GM12878 (cell line): ENCODE measurements around the gene SORCS1. TPM values are rescaled to one million over a fixed set of nuclear protein-coding genes. Genes with fewer than 3 reads are reported as not detected.

Source experiments
- ATAC-seq: fragments of 200-7000 bp; cut with Tn5 transposase; 3 replicates; pipeline ENCODE4 v1.9.1; 2020; ENCODE audit warnings: mild to moderate bottlenecking, moderate library complexity
- BruUV-seq: library from RNA; stranded (reverse); fragments of 400-500 nt; replicated peaks from 2 replicates; lab custom pipeline; 2021; lab: Mats Ljungman, UMichigan
- CTCF ChIA-PET: fragments of 300-600 bp; sonication (Branson Sonifier 250); formaldehyde crosslinking; extraction: SDS; loops from one replicate; lab custom pipeline; 2021; ENCODE audit warnings: inconsistent platforms; lab: Yijun Ruan, JAX
- POLR2A ChIA-PET: fragments of 350-600 bp; formaldehyde crosslinking; extraction: SDS; loops from one replicate; lab custom pipeline; 2021; ENCODE audit warnings: inconsistent platforms; lab: Charles Lee
- RAD21 ChIA-PET: fragments of 300-600 bp; sonication (Branson Sonifier 250); formaldehyde crosslinking; loops from one replicate; lab custom pipeline; 2023; ENCODE audit warnings: antibody characterized with exemption; ENCODE audit not compliant: unreplicated experiment; lab: Charles Lee
- SMC1A ChIA-PET: fragments of 300-600 bp; sonication (Branson Sonifier 250); formaldehyde crosslinking; loops from one replicate; lab custom pipeline; 2023; ENCODE audit not compliant: unreplicated experiment, uncharacterized antibody; lab: Charles Lee
- DNase-seq: peaks from one replicate; pipeline ENCODE4 v3.0.0-alpha.2; 2011; ENCODE audit warnings: low read depth, low spot score
- FAIRE-seq: peaks from 3 replicates; lab custom pipeline; 2011; peaks lifted over from hg19 to GRCh38; lab: Jason Lieb, UNC
- H2AFZ ChIP-seq: 2 replicates; pipeline ENCODE4 v1.6.0; 2011; ENCODE audit warnings: low read depth, low read length, control low read depth; ENCODE audit not compliant: control insufficient read depth
- H3K27ac ChIP-seq: 2 replicates; pipeline ENCODE4 v1.5.1; 2011; ENCODE audit warnings: control low read depth; ENCODE audit not compliant: control insufficient read depth, insufficient read depth
- H3K27me3 ChIP-seq, 2 experiments: replicated peaks in 1 of 2; 2 replicates each; pipeline versions ENCODE4 v1.6.0 to v1.6.1; 2011; ENCODE audit warnings: low read length in 1 of 2; ENCODE audit not compliant: control insufficient read depth in 2 of 2, insufficient read depth in 2 of 2
- H3K36me3 ChIP-seq, 2 experiments: 2 replicates each; pipeline ENCODE4 v1.5.1; 2011; ENCODE audit warnings: low read length in 1 of 2; ENCODE audit not compliant: control insufficient read depth in 2 of 2, insufficient read depth in 2 of 2
- H3K4me1 ChIP-seq: 2 replicates; pipeline ENCODE4 v1.6.1; 2011; ENCODE audit warnings: mild to moderate bottlenecking, low read length, moderate library complexity, mixed read lengths; ENCODE audit not compliant: control insufficient read depth, insufficient read depth
- H3K4me2 ChIP-seq: 2 replicates; pipeline ENCODE4 v1.6.0; 2011; ENCODE audit warnings: control low read depth; ENCODE audit not compliant: control insufficient read depth, insufficient read depth
- H3K4me3 ChIP-seq: fragments of 200-600 bp; sonication (generic); 2 replicates; pipeline ENCODE4 v1.5.1; 2016
- H3K79me2 ChIP-seq: 2 replicates; pipeline ENCODE4 v1.6.0; 2011; ENCODE audit warnings: low read length; ENCODE audit not compliant: control insufficient read depth, insufficient read depth
- H3K9ac ChIP-seq: 2 replicates; pipeline ENCODE4 v1.8.0; 2011; ENCODE audit warnings: low read length, control low read depth, mixed read lengths; ENCODE audit not compliant: control insufficient read depth, insufficient read depth
- H3K9me3 ChIP-seq: replicated peaks from 3 replicates; pipeline ENCODE4 v1.5.1; 2011; ENCODE audit warnings: mild to moderate bottlenecking, low read length; ENCODE audit not compliant: control insufficient read depth, insufficient read depth
- H4K20me1 ChIP-seq: 2 replicates; pipeline ENCODE4 v1.6.0; 2011; ENCODE audit not compliant: control insufficient read depth, insufficient read depth
- BRCA1 ChIP-seq: IDR thresholded peaks from 2 replicates; pipeline ENCODE4 v1.6.1; 2011; ENCODE audit warnings: low read depth, low read length, improper control_type of control experiment
- HDGF ChIP-seq: fragments of 450-650 bp; IDR thresholded peaks from 2 replicates; pipeline ENCODE4 v1.6.1; 2016; ENCODE audit warnings: antibody characterized with exemption
- JUND ChIP-seq: IDR thresholded peaks from 2 replicates; pipeline ENCODE4 v1.6.1; 2012; ENCODE audit warnings: low read depth, mild to moderate bottlenecking, low read length, improper control_type of control experiment, moderate library complexity
- LARP7 ChIP-seq: fragments of 450-650 bp; IDR thresholded peaks from 2 replicates; pipeline ENCODE4 v1.6.1; 2017; ENCODE audit warnings: mild to moderate bottlenecking
- MTA3 ChIP-seq: IDR thresholded peaks from 2 replicates; pipeline ENCODE4 v1.6.1; 2012; ENCODE audit warnings: low read length, inconsistent platforms, borderline replicate concordance
- NR2F1 ChIP-seq: fragments of 450-650 bp; conservative IDR thresholded peaks from 2 replicates; pipeline ENCODE4 v1.6.1; 2017; ENCODE audit warnings: mild to moderate bottlenecking
- RAD51 ChIP-seq: fragments of 450-650 bp; IDR thresholded peaks from 2 replicates; pipeline ENCODE4 v1.6.1; 2016; ENCODE audit warnings: moderate library complexity, mild to moderate bottlenecking, inconsistent platforms
- SIN3A ChIP-seq: IDR thresholded peaks from 2 replicates; pipeline ENCODE4 v1.6.1; 2012; ENCODE audit warnings: low read depth, low read length, improper control_type of control experiment
- SUZ12 ChIP-seq: fragments of 200-600 bp; sonication (generic); IDR thresholded peaks from one replicate; pipeline ENCODE4 v1.6.1; 2018; ENCODE audit warnings: antibody characterized with exemption, mild to moderate bottlenecking; ENCODE audit not compliant: unreplicated experiment
- TCF12 ChIP-seq: IDR thresholded peaks from 2 replicates; pipeline ENCODE4 v1.6.1; 2011; ENCODE audit warnings: low read depth, mild to moderate bottlenecking, low read length
- ZBED1 ChIP-seq: IDR thresholded peaks from 2 replicates; pipeline ENCODE4 v1.6.1; 2016; ENCODE audit warnings: borderline replicate concordance
- ZNF207 ChIP-seq: fragments of 450-650 bp; IDR thresholded peaks from 2 replicates; pipeline ENCODE4 v1.6.1; 2014; ENCODE audit warnings: antibody characterized with exemption, mild to moderate bottlenecking, borderline replicate concordance
- in situ Hi-C: fragments of 300-500 bp; cut with MboI; formaldehyde crosslinking; loops from 9 replicates; pipeline ENCODE4 v1.14.3; 2018; ENCODE audit warnings: mixed read lengths
- intact Hi-C: fragments of 100-400 bp; cut with micrococcal nuclease; formaldehyde crosslinking; loops from one replicate; pipeline ENCODE4 v1.14.2; 2022; ENCODE audit not compliant: unreplicated experiment
- polyA plus RNA-seq, 11 experiments: library from polyadenylated mRNA; depleted of rRNA in 4 of 11; unstranded in 6 of 11; stranded (reverse) in 5 of 11; fragments of >200 nt; fragmentation: Nextera tagmentation in 4 of 11; fragmentation: Illumina TruSeq in 1 of 11; extraction: Ambion mirVana in 4 of 11; extraction: Trizol in 1 of 11; gene quantifications; 1 replicate in 1 of 11; 2 replicates in 10 of 11; pipeline versions ENCODE4 v1.2.1 to v1.2.3, GENCODE V29; 2011 to 2016; ENCODE audit warnings: inconsistent platforms in 2 of 11, missing spikeins in 2 of 11, low read depth in 1 of 11
- total RNA-seq, 4 experiments: library from RNA; depleted of rRNA in 3 of 4; stranded (reverse); fragments of >200 nt in 3 of 4; fragmentation: Illumina TruSeq in 1 of 4; extraction: Trizol in 1 of 4; gene quantifications; 2 replicates each; pipeline versions ENCODE4 v1.2.1 to v1.2.3, GENCODE V29; 2013 to 2021
- TF ChIP-seq, protein P1 (sequence below): fragments of 150-350 bp; IDR thresholded peaks from 2 replicates; pipeline ENCODE4 v1.6.1; 2014; ENCODE audit warnings: mild to moderate bottlenecking, low read depth, low read length
- TF ChIP-seq, protein P2 (sequence below): IDR thresholded peaks from 2 replicates; pipeline ENCODE4 v1.6.1; 2012; ENCODE audit warnings: mild to moderate bottlenecking, low read depth, low read length
- TF ChIP-seq, protein P3 (sequence below): IDR thresholded peaks from 2 replicates; pipeline ENCODE4 v1.6.1; 2012; ENCODE audit warnings: low read depth, low read length, improper control_type of control experiment

The SORCS1 gene
- total and polyA plus RNA-seq, 10 of the 15 experiments (the other 5 are each of a cell fraction or from before 2014, with no cell fraction given), result 0.02 to 9.6 (median 0.06) TPM; not detected in 3

DNA sequence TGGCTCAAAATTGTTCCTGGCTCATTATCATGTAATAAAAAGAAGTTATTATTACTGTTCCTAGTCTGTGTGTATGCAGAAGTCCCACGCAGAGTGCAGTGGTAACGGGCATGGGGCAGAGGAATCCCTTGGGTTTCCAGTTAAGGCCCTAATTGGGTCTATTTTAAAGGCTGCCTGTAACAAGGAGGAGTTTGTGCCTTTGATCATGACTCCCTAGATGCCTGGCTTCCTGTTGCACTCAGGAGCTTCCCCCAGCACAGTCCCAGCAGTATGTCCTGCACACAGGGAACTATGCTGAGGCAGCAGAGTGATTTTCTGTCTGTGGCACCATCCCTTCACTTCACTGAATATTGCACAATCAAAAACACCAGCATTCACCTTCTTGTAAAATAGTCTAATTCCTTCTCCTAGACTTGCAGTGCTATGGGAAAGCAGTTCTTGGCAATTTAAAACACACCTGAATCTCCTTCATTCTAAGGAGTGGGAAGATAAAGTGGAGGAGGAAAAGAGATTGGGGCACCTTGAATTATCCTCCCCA, 22.9 kb downstream of the SORCS1 start (continued):
- TF ChIP-seq SUZ12 (no peak), ZBED1 (no peak), NR2F1 (no peak), MTA3 (no peak), HDGF (no peak), RAD51 (no peak)

DNA sequence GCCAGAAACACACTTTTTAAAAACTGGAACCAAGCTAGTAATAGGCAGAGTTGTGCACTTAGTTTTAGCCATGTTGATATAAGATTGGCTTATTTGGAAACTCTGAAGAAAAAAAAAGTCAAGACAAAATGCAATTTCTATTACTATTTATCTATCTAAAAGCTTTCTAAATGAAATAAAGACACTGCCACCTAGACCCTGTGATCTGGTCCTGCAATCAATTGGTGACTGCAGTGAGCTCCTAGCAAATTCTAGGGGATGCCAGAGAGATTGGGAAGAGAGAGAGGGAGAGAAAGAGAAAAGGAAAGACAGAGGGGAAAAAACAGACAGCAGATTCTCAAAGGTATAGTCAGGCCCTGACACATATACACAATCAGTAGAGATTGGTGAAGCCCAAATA, 25.3 kb downstream of the SORCS1 start:
- no peak for DNase-seq
- ChIA-PET SMC1A (interaction anchor here (0.8 kb wide), 1 partner anchor 116 kb away, joined by 3 read pairs; no protein-coding TSS in a partner anchor), RAD21 (no interaction called here), CTCF (interaction anchor here (0.6 to 1.1 kb wide), 2 partner anchors 51 to 433 kb away, joined by 3 read pairs; no protein-coding TSS in a partner anchor), POLR2A (interaction anchor here (0.5 kb wide), 1 partner anchor 276 kb away, joined by 3 read pairs; no protein-coding TSS in a partner anchor)
- TF ChIP-seq LARP7, result no peak
- TF ChIP-seq JUND, result no peak
- no peak for TF ChIP-seq ZNF207
- TF ChIP-seq, protein P1, sequence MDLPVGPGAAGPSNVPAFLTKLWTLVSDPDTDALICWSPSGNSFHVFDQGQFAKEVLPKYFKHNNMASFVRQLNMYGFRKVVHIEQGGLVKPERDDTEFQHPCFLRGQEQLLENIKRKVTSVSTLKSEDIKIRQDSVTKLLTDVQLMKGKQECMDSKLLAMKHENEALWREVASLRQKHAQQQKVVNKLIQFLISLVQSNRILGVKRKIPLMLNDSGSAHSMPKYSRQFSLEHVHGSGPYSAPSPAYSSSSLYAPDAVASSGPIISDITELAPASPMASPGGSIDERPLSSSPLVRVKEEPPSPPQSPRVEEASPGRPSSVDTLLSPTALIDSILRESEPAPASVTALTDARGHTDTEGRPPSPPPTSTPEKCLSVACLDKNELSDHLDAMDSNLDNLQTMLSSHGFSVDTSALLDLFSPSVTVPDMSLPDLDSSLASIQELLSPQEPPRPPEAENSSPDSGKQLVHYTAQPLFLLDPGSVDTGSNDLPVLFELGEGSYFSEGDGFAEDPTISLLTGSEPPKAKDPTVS, result no peak
- TF ChIP-seq, protein P2, sequence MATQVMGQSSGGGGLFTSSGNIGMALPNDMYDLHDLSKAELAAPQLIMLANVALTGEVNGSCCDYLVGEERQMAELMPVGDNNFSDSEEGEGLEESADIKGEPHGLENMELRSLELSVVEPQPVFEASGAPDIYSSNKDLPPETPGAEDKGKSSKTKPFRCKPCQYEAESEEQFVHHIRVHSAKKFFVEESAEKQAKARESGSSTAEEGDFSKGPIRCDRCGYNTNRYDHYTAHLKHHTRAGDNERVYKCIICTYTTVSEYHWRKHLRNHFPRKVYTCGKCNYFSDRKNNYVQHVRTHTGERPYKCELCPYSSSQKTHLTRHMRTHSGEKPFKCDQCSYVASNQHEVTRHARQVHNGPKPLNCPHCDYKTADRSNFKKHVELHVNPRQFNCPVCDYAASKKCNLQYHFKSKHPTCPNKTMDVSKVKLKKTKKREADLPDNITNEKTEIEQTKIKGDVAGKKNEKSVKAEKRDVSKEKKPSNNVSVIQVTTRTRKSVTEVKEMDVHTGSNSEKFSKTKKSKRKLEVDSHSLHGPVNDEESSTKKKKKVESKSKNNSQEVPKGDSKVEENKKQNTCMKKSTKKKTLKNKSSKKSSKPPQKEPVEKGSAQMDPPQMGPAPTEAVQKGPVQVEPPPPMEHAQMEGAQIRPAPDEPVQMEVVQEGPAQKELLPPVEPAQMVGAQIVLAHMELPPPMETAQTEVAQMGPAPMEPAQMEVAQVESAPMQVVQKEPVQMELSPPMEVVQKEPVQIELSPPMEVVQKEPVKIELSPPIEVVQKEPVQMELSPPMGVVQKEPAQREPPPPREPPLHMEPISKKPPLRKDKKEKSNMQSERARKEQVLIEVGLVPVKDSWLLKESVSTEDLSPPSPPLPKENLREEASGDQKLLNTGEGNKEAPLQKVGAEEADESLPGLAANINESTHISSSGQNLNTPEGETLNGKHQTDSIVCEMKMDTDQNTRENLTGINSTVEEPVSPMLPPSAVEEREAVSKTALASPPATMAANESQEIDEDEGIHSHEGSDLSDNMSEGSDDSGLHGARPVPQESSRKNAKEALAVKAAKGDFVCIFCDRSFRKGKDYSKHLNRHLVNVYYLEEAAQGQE, result no peak
- no peak for TF ChIP-seq NR2F1
- TF ChIP-seq TCF12, result no peak
- TF ChIP-seq, protein P3, sequence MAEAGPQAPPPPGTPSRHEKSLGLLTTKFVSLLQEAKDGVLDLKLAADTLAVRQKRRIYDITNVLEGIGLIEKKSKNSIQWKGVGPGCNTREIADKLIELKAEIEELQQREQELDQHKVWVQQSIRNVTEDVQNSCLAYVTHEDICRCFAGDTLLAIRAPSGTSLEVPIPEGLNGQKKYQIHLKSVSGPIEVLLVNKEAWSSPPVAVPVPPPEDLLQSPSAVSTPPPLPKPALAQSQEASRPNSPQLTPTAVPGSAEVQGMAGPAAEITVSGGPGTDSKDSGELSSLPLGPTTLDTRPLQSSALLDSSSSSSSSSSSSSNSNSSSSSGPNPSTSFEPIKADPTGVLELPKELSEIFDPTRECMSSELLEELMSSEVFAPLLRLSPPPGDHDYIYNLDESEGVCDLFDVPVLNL, result no peak
- no peak for TF ChIP-seq SIN3A
- no peak for TF ChIP-seq BRCA1
- no peaks in the 10 kb centered on the region for H3K36me3 ChIP-seq
- intact Hi-C loops (loop anchor here (5.0 kb wide), 1 partner anchor 427 kb away; no protein-coding TSS in a partner anchor), in situ Hi-C loops (no loop called here)
- H3K27ac ChIP-seq, result no peak overlapping the region
- no peak for FAIRE-seq
- H3K9ac ChIP-seq, result no peak overlapping the region
- H4K20me1 ChIP-seq, result no peaks in the 10 kb centered on the region
- H3K4me1 ChIP-seq, result no peaks in the 10 kb centered on the region
- no peaks in the 10 kb centered on the region for H3K9me3 ChIP-seq
- no peaks in the 10 kb centered on the region for H3K79me2 ChIP-seq
- H3K27me3 ChIP-seq, result no peaks in the 10 kb centered on the region
- BruUV-seq, result no TSS peak
- H3K4me2 ChIP-seq, result no peak overlapping the region
- no peak for ATAC-seq
- no peak overlapping the region for H3K4me3 ChIP-seq
- no peak overlapping the region for H2AFZ ChIP-seq
